ENCODE results near the gene RHBDD3.
A peak's percentile ranks its signal among the peaks of the same experiment; 100 is the strongest.

RHBDD3 gene

DNA sequence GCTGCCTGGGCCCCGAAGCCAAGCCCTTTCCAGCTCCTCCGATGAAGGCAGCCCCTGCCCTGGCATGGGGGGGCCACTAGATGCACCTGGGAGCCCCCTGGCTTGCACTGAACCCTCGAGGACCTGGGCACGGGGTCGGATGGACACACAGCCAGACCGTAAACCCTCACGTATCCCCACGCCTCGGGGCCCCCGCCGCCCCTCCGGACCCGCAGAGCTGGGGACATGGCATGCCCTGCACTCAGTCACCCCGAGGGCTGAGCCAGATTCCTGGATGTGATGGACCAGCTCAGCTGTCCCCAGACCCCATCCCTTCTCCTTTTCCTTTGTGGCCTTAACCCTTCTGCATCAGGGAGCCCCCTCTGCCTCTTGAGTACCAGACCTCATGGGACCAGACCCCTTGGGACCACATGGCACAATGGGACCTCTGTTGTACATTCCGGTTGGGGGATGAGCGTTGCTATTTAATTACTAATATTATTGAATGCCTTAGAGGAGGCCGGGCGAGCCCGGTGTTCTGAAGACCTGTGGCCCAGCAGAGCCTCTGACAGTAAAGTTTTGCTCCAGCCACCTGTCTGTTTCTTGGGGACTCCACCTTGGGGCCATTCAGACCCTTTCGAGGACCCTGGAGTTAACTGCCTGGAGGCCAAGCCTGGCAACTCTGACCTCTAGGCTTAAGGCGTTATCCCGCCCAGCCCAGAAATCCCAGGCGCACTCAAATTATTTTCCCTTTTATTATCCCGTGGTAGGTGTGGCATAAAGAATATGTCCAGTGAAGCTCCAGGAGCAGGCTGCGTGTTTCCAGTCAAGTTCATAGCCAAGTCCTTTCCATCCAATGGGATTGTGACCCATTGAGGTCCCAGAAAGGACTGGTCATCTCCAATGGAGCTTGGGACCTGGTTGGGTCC lies 44.7 kb upstream of the RHBDD3 start:
- DNase-seq (ENCODE audit: extremely low read depth, low read depth): no peak
- TF ChIP-seq, protein P1, sequence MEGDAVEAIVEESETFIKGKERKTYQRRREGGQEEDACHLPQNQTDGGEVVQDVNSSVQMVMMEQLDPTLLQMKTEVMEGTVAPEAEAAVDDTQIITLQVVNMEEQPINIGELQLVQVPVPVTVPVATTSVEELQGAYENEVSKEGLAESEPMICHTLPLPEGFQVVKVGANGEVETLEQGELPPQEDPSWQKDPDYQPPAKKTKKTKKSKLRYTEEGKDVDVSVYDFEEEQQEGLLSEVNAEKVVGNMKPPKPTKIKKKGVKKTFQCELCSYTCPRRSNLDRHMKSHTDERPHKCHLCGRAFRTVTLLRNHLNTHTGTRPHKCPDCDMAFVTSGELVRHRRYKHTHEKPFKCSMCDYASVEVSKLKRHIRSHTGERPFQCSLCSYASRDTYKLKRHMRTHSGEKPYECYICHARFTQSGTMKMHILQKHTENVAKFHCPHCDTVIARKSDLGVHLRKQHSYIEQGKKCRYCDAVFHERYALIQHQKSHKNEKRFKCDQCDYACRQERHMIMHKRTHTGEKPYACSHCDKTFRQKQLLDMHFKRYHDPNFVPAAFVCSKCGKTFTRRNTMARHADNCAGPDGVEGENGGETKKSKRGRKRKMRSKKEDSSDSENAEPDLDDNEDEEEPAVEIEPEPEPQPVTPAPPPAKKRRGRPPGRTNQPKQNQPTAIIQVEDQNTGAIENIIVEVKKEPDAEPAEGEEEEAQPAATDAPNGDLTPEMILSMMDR (IDR thresholded peaks at IDR 0.05; ENCODE audit: low read depth, low read length): no peak

DNA sequence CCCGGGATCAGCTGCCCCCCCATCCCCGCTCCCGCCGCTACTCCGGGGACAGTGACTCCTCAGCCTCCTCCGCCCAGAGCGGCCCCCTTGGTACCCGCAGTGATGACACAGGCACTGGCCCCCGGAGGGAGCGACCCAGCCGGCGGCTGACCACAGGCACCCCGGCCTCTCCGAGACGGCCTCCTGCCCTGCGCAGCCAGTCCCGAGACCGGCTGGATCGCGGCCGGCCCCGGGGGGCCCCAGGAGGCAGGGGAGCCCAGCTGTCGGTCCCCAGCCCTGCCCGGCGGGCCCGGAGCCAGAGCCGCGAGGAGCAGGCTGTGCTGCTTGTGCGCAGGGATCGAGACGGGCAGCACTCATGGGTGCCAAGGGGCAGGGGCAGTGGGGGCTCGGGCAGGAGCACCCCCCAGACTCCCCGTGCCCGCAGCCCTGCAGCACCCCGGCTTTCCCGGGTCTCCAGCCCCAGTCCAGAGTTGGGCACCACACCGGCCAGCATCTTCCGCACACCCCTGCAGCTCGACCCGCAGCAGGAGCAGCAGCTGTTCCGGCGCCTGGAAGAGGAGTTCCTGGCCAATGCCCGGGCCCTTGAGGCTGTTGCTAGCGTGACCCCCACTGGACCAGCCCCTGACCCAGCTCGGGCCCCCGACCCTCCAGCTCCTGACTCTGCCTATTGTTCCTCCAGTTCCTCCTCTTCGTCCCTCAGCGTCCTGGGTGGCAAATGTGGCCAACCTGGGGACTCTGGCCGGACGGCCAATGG lies 43.9 kb upstream of the RHBDD3 start:
- no peak for DNase-seq (ENCODE audit: extremely low read depth, low read depth)
- TF ChIP-seq, protein P1 (IDR thresholded peaks at IDR 0.05; ENCODE audit: low read depth, low read length): no peak

DNA sequence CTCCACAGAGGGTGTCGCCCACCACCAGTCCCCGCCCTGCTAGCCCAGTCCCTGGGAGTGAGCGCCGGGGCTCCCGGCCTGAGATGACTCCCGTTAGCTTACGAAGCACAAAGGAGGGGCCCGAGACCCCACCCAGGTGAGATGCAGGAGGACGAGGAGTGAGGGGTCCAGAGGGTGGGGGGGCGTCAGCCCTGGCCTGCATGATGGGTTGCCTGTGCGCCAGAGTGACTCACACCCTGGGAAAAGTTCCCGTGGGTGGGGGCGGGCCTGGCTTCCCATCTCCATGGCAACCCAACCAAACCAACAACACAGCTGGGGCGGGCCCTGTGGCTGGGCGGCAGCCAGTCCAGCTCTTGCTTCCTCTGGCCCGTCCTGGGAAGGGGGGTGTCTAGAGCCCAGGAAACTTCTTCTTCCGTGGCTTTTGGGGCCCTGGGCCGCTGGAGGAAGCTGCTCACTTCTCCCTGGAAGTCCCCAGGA lies 43.1 kb upstream of the RHBDD3 start:
- peak; percentile 96 for DNase-seq (ENCODE audit: extremely low read depth, low read depth)
- TF ChIP-seq, protein P1 (IDR thresholded peaks at IDR 0.05; ENCODE audit: low read depth, low read length): no peak

DNA sequence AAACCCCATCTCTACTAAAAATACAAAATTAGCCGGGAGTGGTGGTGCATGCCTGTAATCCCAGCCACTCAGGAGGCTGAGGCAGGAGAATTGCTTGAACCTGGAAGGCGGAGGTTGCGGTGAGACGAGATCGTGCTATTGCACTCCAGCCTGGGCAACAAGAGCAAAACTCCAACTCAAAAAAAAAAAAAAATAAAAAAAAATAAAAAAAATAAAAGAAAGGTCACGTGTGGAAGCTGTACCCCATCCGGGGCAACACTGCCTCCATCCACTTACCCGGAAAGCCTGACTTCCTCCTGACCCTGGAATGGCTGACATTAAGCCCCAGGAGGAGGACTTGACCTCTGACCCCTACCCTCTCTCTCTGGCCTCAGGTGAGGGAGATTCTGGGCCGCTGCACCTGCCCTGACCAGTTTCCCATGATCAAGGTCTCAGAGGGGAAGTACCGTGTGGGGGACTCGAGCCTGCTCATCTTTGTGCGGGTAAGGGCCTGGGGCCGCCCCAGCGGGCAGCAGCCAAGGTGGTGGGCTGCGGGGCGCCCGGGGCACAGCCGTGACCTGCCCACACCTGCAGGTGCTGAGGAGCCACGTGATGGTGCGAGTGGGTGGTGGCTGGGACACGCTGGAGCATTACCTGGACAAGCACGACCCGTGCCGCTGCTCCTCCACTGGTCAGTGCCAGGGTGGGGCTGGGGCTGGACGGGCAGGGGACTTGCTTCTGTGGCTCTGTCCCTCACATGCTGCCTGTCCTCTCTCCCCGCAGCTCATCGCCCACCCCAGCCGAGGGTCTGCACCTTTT lies 42.5 kb upstream of the RHBDD3 start:
- DNase-seq (ENCODE audit: extremely low read depth, low read depth): no peak
- TF ChIP-seq, protein P1 (IDR thresholded peaks at IDR 0.05; ENCODE audit: low read depth, low read length): no peak

DNA sequence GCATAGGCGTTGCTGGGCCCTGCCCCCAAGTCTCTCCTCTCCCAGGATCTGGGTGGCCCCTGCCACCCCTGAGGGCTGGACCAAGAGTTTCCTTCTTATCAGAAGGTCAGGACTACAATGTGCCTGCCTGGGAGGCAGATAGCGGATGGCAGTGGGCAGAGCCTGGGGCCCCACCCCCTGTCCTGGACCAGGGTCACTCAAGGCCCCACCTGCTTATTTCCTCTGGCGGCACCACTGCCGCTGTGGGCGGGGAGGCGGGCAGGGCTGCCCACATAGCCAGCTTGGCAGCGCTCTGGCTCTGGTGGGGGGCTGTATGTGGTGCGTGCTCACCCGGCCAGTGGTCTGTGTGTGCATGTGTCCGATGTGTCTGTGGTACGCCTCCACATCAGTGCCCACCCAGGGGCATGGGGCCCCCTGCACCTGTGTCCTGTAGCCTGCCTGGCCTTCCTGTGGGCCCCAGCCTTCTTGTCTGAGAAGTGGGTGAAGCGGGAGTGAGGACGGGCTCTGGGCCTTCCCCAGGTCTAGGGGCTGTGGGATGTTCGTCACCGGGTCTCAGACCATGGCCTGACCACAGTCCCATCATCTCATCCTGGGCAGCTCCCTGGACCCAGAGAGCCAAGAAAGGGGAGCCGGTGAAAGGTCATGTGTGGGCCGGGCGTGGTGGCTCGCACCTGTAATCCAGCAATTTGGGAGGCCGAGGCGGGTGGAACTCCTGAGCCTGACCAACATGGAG lies 41.7 kb upstream of the RHBDD3 start:
- no peak for DNase-seq (ENCODE audit: extremely low read depth, low read depth)
- TF ChIP-seq, protein P1 (IDR thresholded peaks at IDR 0.05; ENCODE audit: low read depth, low read length): no peak

DNA sequence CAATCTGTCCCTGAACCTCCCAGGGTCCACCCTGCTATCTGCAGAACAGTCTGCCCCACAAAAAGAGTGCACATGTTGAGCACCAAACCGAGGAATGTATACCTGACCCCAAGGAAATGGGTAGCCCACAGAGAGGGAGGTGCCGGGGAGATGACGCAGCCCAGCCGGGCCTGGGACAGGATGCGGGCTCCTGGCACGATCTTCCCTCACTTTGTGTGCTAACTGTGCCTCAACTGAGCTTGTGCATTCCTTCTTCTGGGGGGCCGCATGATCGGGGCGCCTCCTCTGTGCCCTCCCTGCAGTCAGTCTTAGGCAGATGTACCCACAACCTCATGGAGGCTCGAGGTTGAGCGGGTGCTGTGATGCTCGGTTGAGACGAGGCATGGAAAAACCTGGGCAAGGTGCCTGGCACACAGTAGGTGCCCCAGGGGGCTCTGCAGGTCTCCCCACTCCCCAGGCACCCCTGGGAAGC lies 41.0 kb upstream of the RHBDD3 start:
- DNase-seq (ENCODE audit: extremely low read depth, low read depth): no peak
- TF ChIP-seq, protein P1 (IDR thresholded peaks at IDR 0.05; ENCODE audit: low read depth, low read length): no peak
